Breast epithelium (tissue), 3 donors: ENCODE results near the gene RDH11.

Experiments
- POLR2A ChIP-seq: fragments of 450-650 bp; IDR thresholded peaks from one replicate; pipeline ENCODE4 v1.6.1; 2016; ENCODE audit warnings: antibody characterized with exemption, mild to moderate bottlenecking, moderate library complexity
- POLR2AphosphoS5 ChIP-seq, 3 donors: sonication (generic); formaldehyde crosslinking; IDR thresholded peaks; one replicate each; pipeline ENCODE4 v1.6.1; 2017; ENCODE audit warnings: antibody characterized with exemption in 3 of 3
- TF ChIP-seq, protein P1 (sequence below), 3 donors: fragments of 450-650 bp; IDR thresholded peaks; one replicate each; pipeline ENCODE4 v1.5.1; 2016 to 2017; ENCODE audit warnings: antibody characterized with exemption in 3 of 3, mild to moderate bottlenecking in 3 of 3, moderate library complexity in 3 of 3

DNA sequence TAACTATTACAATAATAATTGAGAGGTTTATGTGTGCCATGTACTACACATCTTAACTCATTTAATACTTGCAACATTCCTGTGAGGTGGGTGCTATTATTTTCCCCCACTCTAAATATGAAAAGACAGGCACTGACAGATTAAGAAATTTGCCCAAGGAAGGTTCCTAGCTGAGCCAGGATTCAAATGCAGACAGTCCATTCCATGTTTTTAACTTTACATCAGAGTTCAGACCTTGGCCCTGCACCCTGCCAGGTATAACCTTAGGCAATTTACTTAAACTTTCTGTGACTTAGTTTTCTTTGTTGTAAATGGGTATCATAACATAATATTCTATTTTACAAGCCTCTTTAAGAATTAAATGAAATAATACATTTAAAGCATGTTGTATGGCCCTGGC is 32.7 kb upstream of the RDH11 start:
- TF ChIP-seq POLR2AphosphoS5 (IDR thresholded peaks at IDR 0.05) (no peak), POLR2A (no peak)
- TF ChIP-seq, protein P1, sequence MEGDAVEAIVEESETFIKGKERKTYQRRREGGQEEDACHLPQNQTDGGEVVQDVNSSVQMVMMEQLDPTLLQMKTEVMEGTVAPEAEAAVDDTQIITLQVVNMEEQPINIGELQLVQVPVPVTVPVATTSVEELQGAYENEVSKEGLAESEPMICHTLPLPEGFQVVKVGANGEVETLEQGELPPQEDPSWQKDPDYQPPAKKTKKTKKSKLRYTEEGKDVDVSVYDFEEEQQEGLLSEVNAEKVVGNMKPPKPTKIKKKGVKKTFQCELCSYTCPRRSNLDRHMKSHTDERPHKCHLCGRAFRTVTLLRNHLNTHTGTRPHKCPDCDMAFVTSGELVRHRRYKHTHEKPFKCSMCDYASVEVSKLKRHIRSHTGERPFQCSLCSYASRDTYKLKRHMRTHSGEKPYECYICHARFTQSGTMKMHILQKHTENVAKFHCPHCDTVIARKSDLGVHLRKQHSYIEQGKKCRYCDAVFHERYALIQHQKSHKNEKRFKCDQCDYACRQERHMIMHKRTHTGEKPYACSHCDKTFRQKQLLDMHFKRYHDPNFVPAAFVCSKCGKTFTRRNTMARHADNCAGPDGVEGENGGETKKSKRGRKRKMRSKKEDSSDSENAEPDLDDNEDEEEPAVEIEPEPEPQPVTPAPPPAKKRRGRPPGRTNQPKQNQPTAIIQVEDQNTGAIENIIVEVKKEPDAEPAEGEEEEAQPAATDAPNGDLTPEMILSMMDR (IDR thresholded peaks at IDR 0.05), result no peak
